Stimulated activated effector memory CD8-positive, alpha-beta T cell treated with anti-CD3 and anti-CD28 coated beads, Interleukin-12 subunit alpha, Interleukin-12 subunit beta, amount 100 ng/mL, for 72 hours (primary cell): Measurements from ENCODE around the gene NEK11.

Experiments
- ATAC-seq: fragments of 150-1000 bp; cut with Tn5 transposase; 2 replicates; pipeline ENCODE4 v1.10.0; 2021
- DNase-seq, 2 donors: peaks; one replicate each; pipeline ENCODE4 v3.0.0; 2021 to 2022; ENCODE audit warnings: low spot score in 2 of 2
- H3K27ac Mint-ChIP-seq: one replicate; pipeline ENCODE4 v1.8.0; 2022; ENCODE audit warnings: mild to moderate bottlenecking, mixed read lengths
- H3K36me3 Mint-ChIP-seq: one replicate; pipeline ENCODE4 v1.8.0; 2022; ENCODE audit warnings: mild to moderate bottlenecking, mixed read lengths
- H3K4me1 Mint-ChIP-seq: one replicate; pipeline ENCODE4 v1.8.0; 2022; ENCODE audit warnings: mixed read lengths
- H3K4me3 Mint-ChIP-seq: one replicate; pipeline ENCODE4 v1.8.0; 2022; ENCODE audit warnings: mild to moderate bottlenecking, mixed read lengths
- H3K9me3 Mint-ChIP-seq: one replicate; pipeline ENCODE4 v1.8.0; 2022; ENCODE audit warnings: mixed read lengths

The NEK11 gene

GRCh38 chr3:131026321-131027151 is at the start of gene NEK11, which contains the start of gene ASTE1:
Gene NEK11 (plus strand): TSS chr3:131026877. CDS start chr3:131029709, 2,832 bp downstream.
Gene ASTE1 (minus strand): TSS chr3:131026825. CDS start chr3:131025306, 1,519 bp downstream.
- H3K27ac Mint-ChIP-seq, result peak within 1 kb of the TSS; percentile 97
- H3K4me3 Mint-ChIP-seq, result peak within 1 kb of the TSS; percentile 88
- DNase-seq (peak; percentile 73 to 93), ATAC-seq (peak; percentile 99)
- peaks cover 34% of the 10 kb centered on the region for H3K4me1 Mint-ChIP-seq
- H3K9me3 Mint-ChIP-seq, result no peaks in the 10 kb centered on the region
- peaks cover 16% of the 10 kb centered on the region for H3K36me3 Mint-ChIP-seq

- Mint-ChIP-seq H3K9me3 (no peaks in the 10 kb centered on the region), H3K4me3 (no peak overlapping the region), H3K27ac (no peak overlapping the region), H3K4me1 (no peaks in the 10 kb centered on the region), H3K36me3 (peaks cover 46% of the 10 kb centered on the region)
- ATAC-seq (no peak), DNase-seq (no peak)
Measured at GRCh38 chr3:130979117-130979516, 47.6 kb upstream of the NEK11 start.

GRCh38 chr3:130981469-130981868 is 45.2 kb upstream of the NEK11 start:
- H3K27ac Mint-ChIP-seq, result no peak overlapping the region
- DNase-seq (no peak), ATAC-seq (no peak)
- H3K9me3 Mint-ChIP-seq, result no peaks in the 10 kb centered on the region
- no peaks in the 10 kb centered on the region for H3K4me1 Mint-ChIP-seq
- H3K36me3 Mint-ChIP-seq, result peaks cover 27% of the 10 kb centered on the region
- no peak overlapping the region for H3K4me3 Mint-ChIP-seq

- H3K27ac Mint-ChIP-seq, result no peak overlapping the region
- no peak for ATAC-seq
- H3K36me3 Mint-ChIP-seq, result peaks cover 41% of the 10 kb centered on the region
- H3K4me3 Mint-ChIP-seq, result no peak overlapping the region
- DNase-seq, result no peak
- no peaks in the 10 kb centered on the region for H3K9me3 Mint-ChIP-seq
- no peaks in the 10 kb centered on the region for H3K4me1 Mint-ChIP-seq
Measured at GRCh38 chr3:130990282-130990681, 36.4 kb upstream of the NEK11 start.

GRCh38 chr3:130991126-130991525 is 35.6 kb upstream of the NEK11 start:
- Mint-ChIP-seq H3K36me3 (peaks cover 50% of the 10 kb centered on the region), H3K4me3 (no peak overlapping the region), H3K9me3 (no peaks in the 10 kb centered on the region), H3K27ac (no peak overlapping the region), H3K4me1 (no peaks in the 10 kb centered on the region)
- DNase-seq, result no peak
- ATAC-seq, result peak; percentile 46

GRCh38 chr3:130992344-130992743 is 34.3 kb upstream of the NEK11 start:
- Mint-ChIP-seq H3K4me3 (no peak overlapping the region), H3K27ac (peak overlapping the region; percentile 16)
- DNase-seq, result no peak

GRCh38 chr3:130997289-130997688 is 29.4 kb upstream of the NEK11 start:
- no peak overlapping the region for H3K27ac Mint-ChIP-seq

More at GRCh38 chr3:130992344-130992743, 34.3 kb upstream of the NEK11 start:
- Mint-ChIP-seq H3K4me1 (no peaks in the 10 kb centered on the region), H3K36me3 (peaks cover 57% of the 10 kb centered on the region), H3K9me3 (no peaks in the 10 kb centered on the region)
- ATAC-seq, result no peak

GRCh38 chr3:131001071-131001470 is 25.6 kb upstream of the NEK11 start:
- Mint-ChIP-seq H3K36me3 (peaks cover 85% of the 10 kb centered on the region), H3K27ac (no peak overlapping the region), H3K4me1 (peaks cover 18% of the 10 kb centered on the region), H3K4me3 (no peak overlapping the region), H3K9me3 (no peaks in the 10 kb centered on the region)
- DNase-seq (no peak), ATAC-seq (no peak)

More at GRCh38 chr3:130997289-130997688, 29.4 kb upstream of the NEK11 start:
- Mint-ChIP-seq H3K9me3 (no peaks in the 10 kb centered on the region), H3K36me3 (peaks cover 82% of the 10 kb centered on the region), H3K4me3 (no peak overlapping the region), H3K4me1 (no peaks in the 10 kb centered on the region)
- DNase-seq (no peak), ATAC-seq (no peak)

GRCh38 chr3:131004603-131005002 is 22.1 kb upstream of the NEK11 start:
- Mint-ChIP-seq H3K36me3 (peaks cover 82% of the 10 kb centered on the region), H3K4me3 (no peak overlapping the region)

GRCh38 chr3:131007256-131007655 is 19.4 kb upstream of the NEK11 start:
- Mint-ChIP-seq H3K4me3 (no peak overlapping the region), H3K9me3 (no peaks in the 10 kb centered on the region), H3K36me3 (peaks cover 76% of the 10 kb centered on the region), H3K27ac (no peak overlapping the region), H3K4me1 (peaks cover 18% of the 10 kb centered on the region)
- ATAC-seq, result no peak
- DNase-seq, result no peak

More at GRCh38 chr3:131004603-131005002, 22.1 kb upstream of the NEK11 start:
- H3K9me3 Mint-ChIP-seq, result no peaks in the 10 kb centered on the region
- peak; percentile 74 for ATAC-seq
- no peak for DNase-seq
- no peak overlapping the region for H3K27ac Mint-ChIP-seq
- H3K4me1 Mint-ChIP-seq, result peaks cover 18% of the 10 kb centered on the region

- Mint-ChIP-seq H3K9me3 (no peaks in the 10 kb centered on the region), H3K36me3 (peaks cover 81% of the 10 kb centered on the region), H3K4me3 (no peak overlapping the region), H3K4me1 (peaks cover 18% of the 10 kb centered on the region), H3K27ac (no peak overlapping the region)
- DNase-seq (no peak), ATAC-seq (no peak)
Measured at GRCh38 chr3:131007782-131008181, 18.9 kb upstream of the NEK11 start.

GRCh38 chr3:131008326-131008725 is 18.4 kb upstream of the NEK11 start:
- H3K9me3 Mint-ChIP-seq, result no peaks in the 10 kb centered on the region
- H3K4me1 Mint-ChIP-seq, result peaks cover 18% of the 10 kb centered on the region
- ATAC-seq, result no peak
- no peak for DNase-seq
- H3K4me3 Mint-ChIP-seq, result no peak overlapping the region
- H3K36me3 Mint-ChIP-seq, result peaks cover 84% of the 10 kb centered on the region
- no peak overlapping the region for H3K27ac Mint-ChIP-seq

GRCh38 chr3:131009698-131010097 is 17.0 kb upstream of the NEK11 start:
- ATAC-seq, result peak; percentile 36
- H3K4me3 Mint-ChIP-seq, result no peak overlapping the region
- peaks cover 84% of the 10 kb centered on the region for H3K36me3 Mint-ChIP-seq
- H3K9me3 Mint-ChIP-seq, result no peaks in the 10 kb centered on the region
- peak overlapping the region; percentile 50 for H3K27ac Mint-ChIP-seq
- H3K4me1 Mint-ChIP-seq, result peaks cover 11% of the 10 kb centered on the region
- no peak for DNase-seq

GRCh38 chr3:131018970-131019369 is 7.7 kb upstream of the NEK11 start:
- H3K4me3 Mint-ChIP-seq, result no peak overlapping the region
- H3K27ac Mint-ChIP-seq, result no peak overlapping the region
- ATAC-seq (no peak), DNase-seq (no peak)
- peaks cover 22% of the 10 kb centered on the region for H3K4me1 Mint-ChIP-seq
- peaks cover 58% of the 10 kb centered on the region for H3K36me3 Mint-ChIP-seq
- no peaks in the 10 kb centered on the region for H3K9me3 Mint-ChIP-seq

GRCh38 chr3:131020122-131020693 is 6.5 kb upstream of the NEK11 start:
- Mint-ChIP-seq H3K9me3 (no peaks in the 10 kb centered on the region), H3K27ac (peak overlapping the region; percentile 32), H3K36me3 (peaks cover 46% of the 10 kb centered on the region), H3K4me3 (no peak overlapping the region), H3K4me1 (peaks cover 32% of the 10 kb centered on the region)
- no peak for ATAC-seq
- no peak for DNase-seq

GRCh38 chr3:131025539-131025938 is 1.1 kb upstream of the NEK11 start:
- peak overlapping the region; percentile 97 for H3K27ac Mint-ChIP-seq
- H3K36me3 Mint-ChIP-seq, result peaks cover 23% of the 10 kb centered on the region
- DNase-seq (no peak), ATAC-seq (no peak)
- H3K9me3 Mint-ChIP-seq, result no peaks in the 10 kb centered on the region
- H3K4me3 Mint-ChIP-seq, result peak overlapping the region; percentile 88
- peaks cover 38% of the 10 kb centered on the region for H3K4me1 Mint-ChIP-seq
